IMR-90 (cell line): ENCODE measurements around the gene SLC23A2. TPM values are rescaled to one million over a fixed set of nuclear protein-coding genes. Genes with fewer than 3 reads are reported as not detected.

Source experiments
- ATAC-seq: fragments of 200-7000 bp; cut with Tn5 transposase; 2 replicates; pipeline ENCODE4 v1.9.1; 2020; ENCODE audit warnings: low read depth, mild to moderate bottlenecking, moderate library complexity
- BruUV-seq: library from RNA; stranded (reverse); fragments of 400-500 nt; replicated peaks from 2 replicates; lab custom pipeline; 2021; lab: Mats Ljungman, UMichigan
- CTCF ChIA-PET: fragments of 300-600 bp; formaldehyde crosslinking; extraction: SDS; loops from one replicate; lab custom pipeline; 2021; ENCODE audit warnings: antibody characterized with exemption; lab: Yijun Ruan, JAX
- POLR2A ChIA-PET: fragments of 300-600 bp; sonication (Branson Sonifier 250); formaldehyde crosslinking; loops from one replicate; lab custom pipeline; 2022; ENCODE audit warnings: antibody characterized with exemption; ENCODE audit not compliant: unreplicated experiment; lab: Charles Lee
- DNase-seq: peaks from one replicate; pipeline ENCODE4 v3.0.0; 2013
- H2AFZ ChIP-seq: replicated peaks from 2 replicates; pipeline ENCODE3; 2013; ENCODE audit warnings: low read length, mild to moderate bottlenecking; ENCODE audit not compliant: poor library complexity
- H2AK5ac ChIP-seq: 2 replicates; pipeline ENCODE4 v1.6.1; 2013; ENCODE audit warnings: low read depth, low read length, inconsistent platforms
- H2AK9ac ChIP-seq: replicated peaks from 2 replicates; pipeline ENCODE3; 2013; ENCODE audit warnings: mild to moderate bottlenecking, low read depth, low read length, moderate library complexity; ENCODE audit not compliant: poor library complexity
- H2BK120ac ChIP-seq: 2 replicates; pipeline ENCODE4 v1.6.1; 2013; ENCODE audit warnings: low read depth, low read length, inconsistent platforms
- H2BK15ac ChIP-seq: 3 replicates; pipeline ENCODE4 v1.6.1; 2013; ENCODE audit warnings: low read depth, low read length, inconsistent platforms
- H2BK20ac ChIP-seq: 2 replicates; pipeline ENCODE4 v1.6.1; 2013; ENCODE audit warnings: low read depth, mild to moderate bottlenecking, inconsistent platforms, low read length, moderate library complexity
- H2BK5ac ChIP-seq: 2 replicates; pipeline ENCODE4 v1.6.1; 2013; ENCODE audit warnings: mild to moderate bottlenecking, low read depth, low read length, inconsistent platforms; ENCODE audit not compliant: poor library complexity, severe bottlenecking
- H3K14ac ChIP-seq: replicated peaks from 2 replicates; pipeline ENCODE4 v1.6.1; 2013; ENCODE audit warnings: low read depth, low read length, inconsistent platforms
- H3K18ac ChIP-seq: 2 replicates; pipeline ENCODE4 v1.6.1; 2013; ENCODE audit warnings: low read depth, low read length, control low read depth
- H3K23ac ChIP-seq: 2 replicates; pipeline ENCODE4 v1.6.1; 2013; ENCODE audit warnings: low read depth, low read length, inconsistent platforms
- H3K27ac ChIP-seq: 2 replicates; pipeline ENCODE4 v1.5.1; 2013; ENCODE audit warnings: mild to moderate bottlenecking, control low read depth, low read length; ENCODE audit not compliant: insufficient read depth
- H3K27me3 ChIP-seq: 2 replicates; pipeline ENCODE4 v1.6.1; 2013; ENCODE audit warnings: low read length; ENCODE audit not compliant: control insufficient read depth, insufficient read depth
- H3K36me3 ChIP-seq: 2 replicates; pipeline ENCODE4 v1.6.1; 2013; ENCODE audit warnings: low read length, mixed read lengths; ENCODE audit not compliant: control insufficient read depth, insufficient read depth
- H3K4ac ChIP-seq: 2 replicates; pipeline ENCODE4 v1.6.1; 2013; ENCODE audit warnings: low read depth, low read length, inconsistent platforms
- H3K4me1 ChIP-seq: 2 replicates; pipeline ENCODE4 v1.6.1; 2013; ENCODE audit warnings: low read length, mixed read lengths; ENCODE audit not compliant: control insufficient read depth, insufficient read depth
- H3K4me2 ChIP-seq: 2 replicates; pipeline ENCODE4 v1.6.1; 2013; ENCODE audit warnings: low read depth, mild to moderate bottlenecking, control low read depth, low read length, moderate library complexity
- H3K4me3 ChIP-seq: 2 replicates; pipeline ENCODE4 v1.5.1; 2013; ENCODE audit warnings: low read depth, mild to moderate bottlenecking, control low read depth, low read length, moderate library complexity; ENCODE audit not compliant: insufficient read depth
- H3K56ac ChIP-seq: 2 replicates; pipeline ENCODE4 v1.6.1; 2013; ENCODE audit warnings: low read length, inconsistent platforms; ENCODE audit not compliant: insufficient read depth; ENCODE audit errors: extremely low read depth
- H3K79me1 ChIP-seq, 2 experiments: 2 replicates each; pipeline ENCODE4 v1.6.1; 2013; ENCODE audit warnings: low read length in 2 of 2, inconsistent platforms in 1 of 2, low read depth in 1 of 2
- H3K9ac ChIP-seq: 2 replicates; pipeline ENCODE4 v1.6.1; 2013; ENCODE audit warnings: low read depth, low read length, control low read depth
- H3K9me1 ChIP-seq: 2 replicates; pipeline ENCODE4 v1.6.1; 2013; ENCODE audit warnings: low read length, inconsistent platforms; ENCODE audit not compliant: insufficient read depth
- H3K9me3 ChIP-seq: 2 replicates; pipeline ENCODE4 v1.6.1; 2013; ENCODE audit warnings: low read length; ENCODE audit not compliant: control insufficient read depth, insufficient read depth
- H4K20me1 ChIP-seq: 2 replicates; pipeline ENCODE4 v1.6.1; 2013; ENCODE audit warnings: low read length, inconsistent platforms; ENCODE audit not compliant: insufficient read depth
- H4K5ac ChIP-seq: 2 replicates; pipeline ENCODE4 v1.6.1; 2013; ENCODE audit warnings: mild to moderate bottlenecking, low read depth, low read length, control low read depth
- H4K8ac ChIP-seq, 2 experiments: 2 replicates each; pipeline ENCODE4 v1.6.1; 2013; ENCODE audit warnings: low read depth in 2 of 2, low read length in 2 of 2, control low read depth in 1 of 2, inconsistent platforms in 1 of 2
- H4K91ac ChIP-seq: 2 replicates; pipeline ENCODE4 v1.6.1; 2013; ENCODE audit warnings: low read depth, low read length, inconsistent platforms; ENCODE audit not compliant: insufficient read depth
- BHLHE40 ChIP-seq: fragments of 150-350 bp; IDR thresholded peaks from 2 replicates; pipeline ENCODE4 v1.6.1; 2016; ENCODE audit warnings: mild to moderate bottlenecking, low read depth, low read length
- CEBPB ChIP-seq: IDR thresholded peaks from 2 replicates; pipeline ENCODE4 v1.6.1; 2012; ENCODE audit warnings: low read depth, low read length, improper control_type of control experiment
- CHD1 ChIP-seq: IDR thresholded peaks from 2 replicates; pipeline ENCODE4 v1.6.1; 2012; ENCODE audit warnings: low read depth, low read length, improper control_type of control experiment
- ELK1 ChIP-seq: fragments of 150-350 bp; IDR thresholded peaks from 2 replicates; pipeline ENCODE4 v1.6.1; 2016; ENCODE audit warnings: low read depth, mild to moderate bottlenecking, low read length, moderate library complexity, borderline replicate concordance
- FOS ChIP-seq: fragments of 150-350 bp; IDR thresholded peaks from 2 replicates; pipeline ENCODE4 v1.6.1; 2016; ENCODE audit warnings: low read depth, low read length
- MAFK ChIP-seq: IDR thresholded peaks from 2 replicates; pipeline ENCODE4 v1.6.1; 2012; ENCODE audit warnings: low read depth, low read length, improper control_type of control experiment
- MAZ ChIP-seq: IDR thresholded peaks from 2 replicates; pipeline ENCODE4 v1.6.1; 2012; ENCODE audit warnings: low read depth, mild to moderate bottlenecking, low read length, improper control_type of control experiment, moderate library complexity, borderline replicate concordance
- MXI1 ChIP-seq: IDR thresholded peaks from 2 replicates; pipeline ENCODE4 v1.6.1; 2012; ENCODE audit warnings: low read depth, mild to moderate bottlenecking, low read length, moderate library complexity, borderline replicate concordance
- NFE2L2 ChIP-seq: fragments of 150-350 bp; IDR thresholded peaks from 2 replicates; pipeline ENCODE4 v1.6.1; 2016; ENCODE audit warnings: low read depth, mild to moderate bottlenecking, low read length
- POLR2A ChIP-seq: IDR thresholded peaks from 2 replicates; pipeline ENCODE4 v1.6.1; 2012; ENCODE audit warnings: mild to moderate bottlenecking, low read depth, low read length
- RAD21 ChIP-seq: IDR thresholded peaks from 2 replicates; pipeline ENCODE4 v1.6.1; 2012; ENCODE audit warnings: low read length, improper control_type of control experiment
- RCOR1 ChIP-seq: IDR thresholded peaks from 2 replicates; pipeline ENCODE4 v1.6.1; 2012; ENCODE audit warnings: mild to moderate bottlenecking, low read length, improper control_type of control experiment; ENCODE audit not compliant: insufficient replicate concordance
- RFX5 ChIP-seq: IDR thresholded peaks from 2 replicates; pipeline ENCODE4 v1.8.0; 2012; ENCODE audit warnings: low read depth, mild to moderate bottlenecking, low read length, moderate library complexity
- SMC3 ChIP-seq: fragments of 150-350 bp; IDR thresholded peaks from 2 replicates; pipeline ENCODE4 v1.6.1; 2016; ENCODE audit warnings: low read depth, mild to moderate bottlenecking, antibody characterized with exemption, low read length, moderate library complexity
- WGBS, 2 experiments: methylation state at CpG; one replicate each; pipeline versions ENCODE4 v1.1.5 to v1.1.7; 2013; ENCODE audit warnings: missing lambda C conversion rate in 2 of 2; ENCODE audit not compliant: insufficient read length in 1 of 2; ENCODE audit errors: extremely low coverage in 2 of 2; 5-methylcytosine and 5-hydroxymethylcytosine counted together
- dilution Hi-C: fragments of 300-500 bp; cut with HindIII; formaldehyde crosslinking; loops from one replicate; pipeline ENCODE4 v1.14.3; 2018; ENCODE audit warnings: low sequenced_read_pairs; ENCODE audit not compliant: unreplicated experiment
- in situ Hi-C: fragments of 300-500 bp; cut with MboI; formaldehyde crosslinking; loops from 3 replicates; pipeline ENCODE4 v1.14.3; 2019; ENCODE audit warnings: low sequenced_read_pairs, inconsistent platforms, mixed read lengths
- intact Hi-C: fragments of 100-400 bp; cut with micrococcal nuclease; formaldehyde crosslinking; loops from 2 replicates; pipeline ENCODE4 v1.10.0; 2022
- polyA plus RNA-seq, 3 experiments: library from polyadenylated mRNA; depleted of rRNA; stranded (reverse); fragments of >200 nt; gene quantifications; 2 replicates each; pipeline ENCODE4 v1.2.3, GENCODE V29; 2012; ENCODE audit warnings: low replicate concordance in 1 of 3
- total RNA-seq: library from RNA; depleted of rRNA; stranded (reverse); fragments of >200 nt; gene quantifications from 2 replicates; pipeline ENCODE4 v1.2.3, GENCODE V29; 2012
- TF ChIP-seq, protein P1 (sequence below): conservative IDR thresholded peaks from 2 replicates; pipeline ENCODE4 v1.5.1; 2012; ENCODE audit warnings: mild to moderate bottlenecking, low read depth, low read length, improper control_type of control experiment
- TF ChIP-seq, protein P2 (sequence below): fragments of 150-350 bp; IDR thresholded peaks from 2 replicates; pipeline ENCODE4 v1.6.1; 2017; ENCODE audit warnings: mild to moderate bottlenecking, antibody characterized with exemption, low read length, low read depth

Gene SLC23A2
- total and polyA plus RNA-seq, 2 of the 4 experiments (the other 2 are of a cell fraction) = 10.2 to 14.4 TPM

DNA sequence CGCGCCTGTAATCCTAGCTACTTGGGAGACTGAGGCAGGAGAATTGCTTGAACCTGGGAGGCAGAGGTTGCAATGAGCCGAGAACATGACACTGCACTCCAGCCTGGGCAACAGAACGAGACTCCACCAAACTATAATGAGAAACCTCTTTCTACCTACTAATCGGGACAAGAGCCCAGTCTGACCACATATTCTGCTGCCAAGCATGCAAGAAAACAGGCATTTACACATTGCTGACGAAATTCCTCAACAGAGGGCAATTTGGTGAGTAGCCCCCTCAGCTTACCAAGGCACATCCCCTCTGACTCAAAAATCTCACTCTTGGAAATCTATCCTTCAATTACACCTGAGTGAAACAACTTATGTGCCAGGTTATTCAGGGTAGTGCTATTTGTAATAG, 81.2 kb downstream of the SLC23A2 start:
- CTCF ChIA-PET = no interaction called here

More for the DNA sequence above, 81.2 kb downstream of the SLC23A2 start:
- Histone ChIP-seq H3K14ac (no peak overlapping the region), H3K27me3 (no peaks in the 10 kb centered on the region), H3K4me3 (no peak overlapping the region), H4K8ac (no peak overlapping the region), H3K9ac (no peak overlapping the region), H4K20me1 (peaks cover 4% of the 10 kb centered on the region), H2AFZ (no peak overlapping the region), H2AK9ac (no peak overlapping the region), H2BK5ac (no peak overlapping the region), H4K5ac (no peak overlapping the region), H3K36me3 (peaks cover 1% of the 10 kb centered on the region), H4K91ac (no peak overlapping the region), H2BK15ac (no peak overlapping the region), H3K18ac (no peak overlapping the region), H3K27ac (no peak overlapping the region), H3K9me1 (peaks cover 12% of the 10 kb centered on the region; the same call in 1 of the 2 replicates), H3K4ac (no peak overlapping the region), H3K23ac (no peak overlapping the region), H2BK120ac (no peak overlapping the region), H3K79me1 (peaks cover 3 to 32% of the 10 kb centered on the region in 2 experiments; a peak in 3 of 4 replicates), H2AK5ac (no peak overlapping the region), H3K56ac (no peak overlapping the region), H3K4me1 (peaks cover 8% of the 10 kb centered on the region), H3K9me3 (no peaks in the 10 kb centered on the region), H3K4me2 (no peak overlapping the region), H2BK20ac (no peak overlapping the region)
- WGBS, 2 experiments = no CpG with 5 or more reads among the region's 6 CpGs
- TF ChIP-seq BHLHE40 = no peak
- TF ChIP-seq MXI1 = no peak
- TF ChIP-seq CHD1 = no peak
- no peak for TF ChIP-seq POLR2A
- TF ChIP-seq SMC3 = no peak
- TF ChIP-seq CEBPB = no peak
- no peak for TF ChIP-seq RCOR1
- TF ChIP-seq MAFK = no peak
- TF ChIP-seq, protein P1, sequence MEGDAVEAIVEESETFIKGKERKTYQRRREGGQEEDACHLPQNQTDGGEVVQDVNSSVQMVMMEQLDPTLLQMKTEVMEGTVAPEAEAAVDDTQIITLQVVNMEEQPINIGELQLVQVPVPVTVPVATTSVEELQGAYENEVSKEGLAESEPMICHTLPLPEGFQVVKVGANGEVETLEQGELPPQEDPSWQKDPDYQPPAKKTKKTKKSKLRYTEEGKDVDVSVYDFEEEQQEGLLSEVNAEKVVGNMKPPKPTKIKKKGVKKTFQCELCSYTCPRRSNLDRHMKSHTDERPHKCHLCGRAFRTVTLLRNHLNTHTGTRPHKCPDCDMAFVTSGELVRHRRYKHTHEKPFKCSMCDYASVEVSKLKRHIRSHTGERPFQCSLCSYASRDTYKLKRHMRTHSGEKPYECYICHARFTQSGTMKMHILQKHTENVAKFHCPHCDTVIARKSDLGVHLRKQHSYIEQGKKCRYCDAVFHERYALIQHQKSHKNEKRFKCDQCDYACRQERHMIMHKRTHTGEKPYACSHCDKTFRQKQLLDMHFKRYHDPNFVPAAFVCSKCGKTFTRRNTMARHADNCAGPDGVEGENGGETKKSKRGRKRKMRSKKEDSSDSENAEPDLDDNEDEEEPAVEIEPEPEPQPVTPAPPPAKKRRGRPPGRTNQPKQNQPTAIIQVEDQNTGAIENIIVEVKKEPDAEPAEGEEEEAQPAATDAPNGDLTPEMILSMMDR = no peak
- TF ChIP-seq, protein P2, sequence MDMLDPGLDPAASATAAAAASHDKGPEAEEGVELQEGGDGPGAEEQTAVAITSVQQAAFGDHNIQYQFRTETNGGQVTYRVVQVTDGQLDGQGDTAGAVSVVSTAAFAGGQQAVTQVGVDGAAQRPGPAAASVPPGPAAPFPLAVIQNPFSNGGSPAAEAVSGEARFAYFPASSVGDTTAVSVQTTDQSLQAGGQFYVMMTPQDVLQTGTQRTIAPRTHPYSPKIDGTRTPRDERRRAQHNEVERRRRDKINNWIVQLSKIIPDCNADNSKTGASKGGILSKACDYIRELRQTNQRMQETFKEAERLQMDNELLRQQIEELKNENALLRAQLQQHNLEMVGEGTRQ = no peak
- no peak for TF ChIP-seq NFE2L2
- no peak for TF ChIP-seq FOS
- no peak for TF ChIP-seq RFX5
- TF ChIP-seq MAZ = no peak
- TF ChIP-seq ELK1 = no peak
- no peak for TF ChIP-seq RAD21
- no TSS peak for BruUV-seq
- DNase-seq (no peak), ATAC-seq (no peak)
- POLR2A ChIA-PET = no interaction called here
- dilution Hi-C loops (no loop called here), in situ Hi-C loops (no loop called here), intact Hi-C loops (no loop called here)
